ENCODE results near the gene IGSF6. TPM values are rescaled to one million over a fixed set of nuclear protein-coding genes. Genes with fewer than 3 reads are reported as not detected.

IGSF6 gene
- total and polyA plus RNA-seq, 2 donors from 2014 or later, result 1.1 to 8.1 TPM

GRCh38 chr16:21590796-21591195 lies 61.6 kb downstream of the IGSF6 start:
- Histone ChIP-seq H3K9ac (ENCODE audit: low read length in 3 of 3) (no peak overlapping the region), H3K27ac (ENCODE audit: low read depth in 2 of 2, low read length in 2 of 2) (no peak overlapping the region), H3K4me3 (ENCODE audit: low read length in 3 of 3) (no peak overlapping the region), H3K36me3 (ENCODE audit: control insufficient read depth in 2 of 3, insufficient read depth in 3 of 3, low read length in 3 of 3) (no peaks in the 10 kb centered on the region), H3K9me3 (ENCODE audit: control insufficient read depth in 2 of 3, insufficient read depth in 1 of 3, low read length in 3 of 3) (no peaks in the 10 kb centered on the region), H3K4me1 (ENCODE audit: control insufficient read depth in 2 of 3, insufficient read depth in 2 of 3, low read depth in 1 of 3, low read length in 3 of 3) (no peaks in the 10 kb centered on the region), H3K27me3 (ENCODE audit: control insufficient read depth, insufficient read depth, low read length) (no peaks in the 10 kb centered on the region)
- DNase-seq, result no peak
- intact Hi-C loops (cut with DNase I), result no loop called here
- TF ChIP-seq, protein P1, sequence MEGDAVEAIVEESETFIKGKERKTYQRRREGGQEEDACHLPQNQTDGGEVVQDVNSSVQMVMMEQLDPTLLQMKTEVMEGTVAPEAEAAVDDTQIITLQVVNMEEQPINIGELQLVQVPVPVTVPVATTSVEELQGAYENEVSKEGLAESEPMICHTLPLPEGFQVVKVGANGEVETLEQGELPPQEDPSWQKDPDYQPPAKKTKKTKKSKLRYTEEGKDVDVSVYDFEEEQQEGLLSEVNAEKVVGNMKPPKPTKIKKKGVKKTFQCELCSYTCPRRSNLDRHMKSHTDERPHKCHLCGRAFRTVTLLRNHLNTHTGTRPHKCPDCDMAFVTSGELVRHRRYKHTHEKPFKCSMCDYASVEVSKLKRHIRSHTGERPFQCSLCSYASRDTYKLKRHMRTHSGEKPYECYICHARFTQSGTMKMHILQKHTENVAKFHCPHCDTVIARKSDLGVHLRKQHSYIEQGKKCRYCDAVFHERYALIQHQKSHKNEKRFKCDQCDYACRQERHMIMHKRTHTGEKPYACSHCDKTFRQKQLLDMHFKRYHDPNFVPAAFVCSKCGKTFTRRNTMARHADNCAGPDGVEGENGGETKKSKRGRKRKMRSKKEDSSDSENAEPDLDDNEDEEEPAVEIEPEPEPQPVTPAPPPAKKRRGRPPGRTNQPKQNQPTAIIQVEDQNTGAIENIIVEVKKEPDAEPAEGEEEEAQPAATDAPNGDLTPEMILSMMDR (IDR thresholded peaks at IDR 0.05; ENCODE audit: borderline replicate concordance, extremely low read depth, insufficient read depth), result no peak
- no peak for FAIRE-seq

DNA sequence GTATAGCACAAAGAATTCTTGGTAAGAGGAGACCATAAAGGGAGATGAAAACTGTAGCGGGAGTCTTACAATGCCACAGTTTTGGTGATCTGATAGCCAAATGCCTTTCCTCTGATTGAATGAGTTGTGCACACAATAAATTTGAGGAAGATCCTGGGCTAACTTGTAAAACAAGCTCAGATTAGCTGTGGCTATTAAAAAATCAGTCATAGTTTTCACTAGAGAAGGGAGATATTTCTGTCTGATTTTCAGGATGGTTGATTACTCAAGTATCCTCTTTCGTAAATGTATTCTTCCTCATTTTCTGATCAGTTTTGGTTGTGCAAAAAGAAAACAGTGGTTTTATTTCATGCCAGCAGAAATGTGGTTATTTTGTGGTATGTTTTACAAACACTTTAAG lies 62.1 kb downstream of the IGSF6 start:
- Histone ChIP-seq H3K27me3 (ENCODE audit: control insufficient read depth, insufficient read depth, low read length) (no peaks in the 10 kb centered on the region), H3K9me3 (ENCODE audit: control insufficient read depth in 2 of 3, insufficient read depth in 1 of 3, low read length in 3 of 3) (no peaks in the 10 kb centered on the region), H3K4me3 (ENCODE audit: low read length in 3 of 3) (no peak overlapping the region), H3K4me1 (ENCODE audit: control insufficient read depth in 2 of 3, insufficient read depth in 2 of 3, low read depth in 1 of 3, low read length in 3 of 3) (no peaks in the 10 kb centered on the region), H3K36me3 (ENCODE audit: control insufficient read depth in 2 of 3, insufficient read depth in 3 of 3, low read length in 3 of 3) (no peaks in the 10 kb centered on the region), H3K27ac (ENCODE audit: low read depth in 2 of 2, low read length in 2 of 2) (no peak overlapping the region), H3K9ac (ENCODE audit: low read length in 3 of 3) (no peak overlapping the region)
- intact Hi-C loops (cut with DNase I), result no loop called here
- DNase-seq (no peak), FAIRE-seq (no peak)
- TF ChIP-seq, protein P1 (IDR thresholded peaks at IDR 0.05; ENCODE audit: borderline replicate concordance, extremely low read depth, insufficient read depth), result no peak

- Histone ChIP-seq H3K4me1 (ENCODE audit: control insufficient read depth in 2 of 3, insufficient read depth in 2 of 3, low read depth in 1 of 3, low read length in 3 of 3) (no peaks in the 10 kb centered on the region), H3K27me3 (ENCODE audit: control insufficient read depth, insufficient read depth, low read length) (no peaks in the 10 kb centered on the region), H3K36me3 (ENCODE audit: control insufficient read depth in 2 of 3, insufficient read depth in 3 of 3, low read length in 3 of 3) (no peaks in the 10 kb centered on the region), H3K9me3 (ENCODE audit: control insufficient read depth in 2 of 3, insufficient read depth in 1 of 3, low read length in 3 of 3) (no peaks in the 10 kb centered on the region), H3K9ac (ENCODE audit: low read length in 3 of 3) (no peak overlapping the region), H3K4me3 (ENCODE audit: low read length in 3 of 3) (no peak overlapping the region), H3K27ac (ENCODE audit: low read depth in 2 of 2, low read length in 2 of 2) (no peak overlapping the region)
- DNase-seq (no peak), FAIRE-seq (no peak)
- TF ChIP-seq, protein P1 (IDR thresholded peaks at IDR 0.05; ENCODE audit: borderline replicate concordance, extremely low read depth, insufficient read depth), result no peak
- intact Hi-C loops (cut with DNase I), result loop anchor here (5.0 kb wide), 1 partner anchor 123 kb away; no protein-coding TSS in a partner anchor
Measured at GRCh38 chr16:21589551-21589950, 62.9 kb downstream of the IGSF6 start.

Other genes with a start within 250 kb of the IGSF6 start
- 129 TPM for gene METTL9, start 53.0 kb downstream of the IGSF6 start, total RNA-seq
- gene METTL9, start 53.0 kb downstream of the IGSF6 start, polyA plus RNA-seq (ENCODE audit: insufficient read depth, low read depth, low replicate concordance), result 193 TPM
- gene OTOA, start 11.4 kb upstream of the IGSF6 start, total RNA-seq, result 0.13 TPM
- 0.39 TPM for gene OTOA, start 11.4 kb upstream of the IGSF6 start, polyA plus RNA-seq (ENCODE audit: insufficient read depth, low read depth, low replicate concordance)
- gene NPIPB4, start 205.1 kb upstream of the IGSF6 start, total RNA-seq, result 188 TPM
- gene NPIPB4, start 205.1 kb upstream of the IGSF6 start, polyA plus RNA-seq (ENCODE audit: insufficient read depth, low read depth, low replicate concordance), result 6.0 TPM